ENCODE data around the gene SCUBE3. TPM values are rescaled to one million over a fixed set of nuclear protein-coding genes. Genes with fewer than 3 reads are reported as not detected.

The SCUBE3 gene
- total and polyA plus RNA-seq, 2 of the 4 experiments (the other 2 are of a cell fraction): 19.9 to 45.5 TPM

GRCh38 chr6:35202066-35202546 lies 11.7 kb upstream of the SCUBE3 start:
- ChIA-PET CTCF (no interaction called here), POLR2A (ENCODE audit: unreplicated experiment) (no interaction called here)
- no peak overlapping the region for H3K4ac ChIP-seq (ENCODE audit: low read depth, low read length)
- H2BK20ac ChIP-seq (ENCODE audit: low read depth, low read length): no peak overlapping the region
- no peaks in the 10 kb centered on the region for H3K79me1 ChIP-seq (ENCODE audit: low read depth in 1 of 2, low read length in 2 of 2)
- H3K27me3 ChIP-seq (ENCODE audit: control insufficient read depth, insufficient read depth, low read length): peaks cover 2% of the 10 kb centered on the region; the same call in 1 of the 2 replicates
- WGBS, 2 experiments (ENCODE audit: extremely low coverage in 2 of 2, insufficient read length in 1 of 2): no CpG with 5 or more reads among the region's 6 CpGs
- no peak overlapping the region for H3K9ac ChIP-seq (ENCODE audit: low read depth, low read length)
- no peak for DNase-seq
- H3K56ac ChIP-seq (ENCODE audit: extremely low read depth, insufficient read depth, low read length): no peak overlapping the region
- H4K20me1 ChIP-seq (ENCODE audit: insufficient read depth, low read length): no peaks in the 10 kb centered on the region
- dilution Hi-C loops (cut with HindIII; ENCODE audit: low sequenced_read_pairs, unreplicated experiment) (no loop called here), in situ Hi-C loops (cut with MboI; ENCODE audit: low sequenced_read_pairs) (loop anchor here (5.0 to 10.0 kb wide), 2 partner anchors 55 to 217 kb away; no protein-coding TSS in a partner anchor), intact Hi-C loops (cut with micrococcal nuclease) (loop anchor here (5.0 kb wide), 1 partner anchor 35 kb away; no protein-coding TSS in a partner anchor)
- peak overlapping the region; percentile 45; the same call in 1 of the 2 replicates for H4K91ac ChIP-seq (ENCODE audit: insufficient read depth, low read depth, low read length)
- peak overlapping the region; percentile 53 for H2AFZ ChIP-seq (replicated peaks; ENCODE audit: low read length, poor library complexity)
- peak; percentile 16; the same call in 1 of the 2 replicates for ATAC-seq (ENCODE audit: low read depth)
- H3K4me3 ChIP-seq (ENCODE audit: insufficient read depth, low read depth, low read length): no peak overlapping the region
- no peak overlapping the region for H3K23ac ChIP-seq (ENCODE audit: low read depth, low read length)
- no peak overlapping the region for H3K4me2 ChIP-seq (ENCODE audit: low read depth, low read length)
- TF ChIP-seq RFX5 (IDR thresholded peaks at IDR 0.05; ENCODE audit: low read depth, low read length) (no peak), FOS (IDR thresholded peaks at IDR 0.05; ENCODE audit: low read depth, low read length) (no peak), CTCF (conservative IDR thresholded peaks at IDR 0.05; ENCODE audit: low read depth, low read length) (no peak), RAD21 (IDR thresholded peaks at IDR 0.05; ENCODE audit: low read length) (no peak), MAFK (IDR thresholded peaks at IDR 0.05; ENCODE audit: low read depth, low read length) (no peak), CHD1 (IDR thresholded peaks at IDR 0.05; ENCODE audit: low read depth, low read length) (no peak), USF2 (IDR thresholded peaks at IDR 0.05; ENCODE audit: low read depth, low read length) (no peak), BHLHE40 (IDR thresholded peaks at IDR 0.05; ENCODE audit: low read depth, low read length) (no peak), NFE2L2 (IDR thresholded peaks at IDR 0.05; ENCODE audit: low read depth, low read length) (no peak), RCOR1 (IDR thresholded peaks at IDR 0.05; ENCODE audit: insufficient replicate concordance, low read length) (no peak), MXI1 (IDR thresholded peaks at IDR 0.05; ENCODE audit: borderline replicate concordance, low read depth, low read length) (no peak), ELK1 (IDR thresholded peaks at IDR 0.05; ENCODE audit: borderline replicate concordance, low read depth, low read length) (no peak), POLR2A (IDR thresholded peaks at IDR 0.05; ENCODE audit: low read depth, low read length) (no peak), SMC3 (IDR thresholded peaks at IDR 0.05; ENCODE audit: low read depth, low read length) (no peak), CEBPB (IDR thresholded peaks at IDR 0.05; ENCODE audit: low read depth, low read length) (no peak), MAZ (IDR thresholded peaks at IDR 0.05; ENCODE audit: borderline replicate concordance, low read depth, low read length) (no peak)
- no peak overlapping the region for H4K8ac ChIP-seq (ENCODE audit: low read depth in 2 of 2, low read length in 2 of 2)
- H3K18ac ChIP-seq (ENCODE audit: low read depth, low read length): no peak overlapping the region
- H3K4me1 ChIP-seq (ENCODE audit: control insufficient read depth, insufficient read depth, low read length): peaks cover 7% of the 10 kb centered on the region
- H2AK9ac ChIP-seq (replicated peaks; ENCODE audit: low read depth, low read length, poor library complexity): peak overlapping the region; percentile 6
- no peak overlapping the region for H4K5ac ChIP-seq (ENCODE audit: low read depth, low read length)
- no peak overlapping the region for H3K14ac ChIP-seq (replicated peaks; ENCODE audit: low read depth, low read length)
- no peak overlapping the region for H2BK5ac ChIP-seq (ENCODE audit: low read depth, low read length, poor library complexity, severe bottlenecking)
- no peak overlapping the region for H2BK15ac ChIP-seq (ENCODE audit: low read depth, low read length)
- H3K36me3 ChIP-seq (ENCODE audit: control insufficient read depth, insufficient read depth, low read length): no peaks in the 10 kb centered on the region
- H3K9me1 ChIP-seq (ENCODE audit: insufficient read depth, low read length): peaks cover 2% of the 10 kb centered on the region; the same call in 1 of the 2 replicates
- H2BK120ac ChIP-seq (ENCODE audit: low read depth, low read length): no peak overlapping the region
- peak overlapping the region; percentile 29; the same call in 1 of the 2 replicates for H2AK5ac ChIP-seq (ENCODE audit: low read depth, low read length)
- H3K27ac ChIP-seq (ENCODE audit: insufficient read depth, low read length): no peak overlapping the region
- no TSS peak for BruUV-seq (replicated peaks)
- H3K9me3 ChIP-seq (ENCODE audit: control insufficient read depth, insufficient read depth, low read length): no peaks in the 10 kb centered on the region

All from IMR-90 (cell line).